HG03469 (cell line): ENCODE results near the gene VSTM4.

ENCODE experiments used
- ATAC-seq: cut with Tn5 transposase; IDR thresholded peaks from one replicate; pipeline ENCODE4 v1.9.1; 2021; ENCODE audit warnings: mild to moderate bottlenecking, moderate library complexity, moderate number of reproducible peaks; ENCODE audit not compliant: unreplicated experiment

VSTM4 gene

DNA sequence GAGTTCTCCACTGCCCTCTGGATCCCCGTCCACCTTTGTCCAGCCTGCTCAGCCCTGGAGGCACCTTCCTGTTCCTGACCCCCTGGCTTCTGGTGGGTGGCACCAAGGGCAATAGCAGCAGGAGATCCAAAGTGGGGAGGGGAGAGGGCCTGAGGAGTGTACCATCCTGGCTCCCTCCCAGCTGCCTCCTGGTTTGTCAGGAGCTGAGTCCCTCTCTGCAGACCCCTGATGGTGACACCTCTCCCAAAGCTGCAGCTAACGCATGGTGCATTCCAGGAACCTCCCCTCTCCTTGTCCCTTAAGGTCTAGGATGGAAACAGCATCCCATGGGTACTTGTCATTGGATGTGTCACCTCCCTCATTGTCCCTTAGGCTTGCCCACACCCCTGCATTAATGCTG is 39.6 kb downstream of the VSTM4 start:
- no peak for ATAC-seq

DNA sequence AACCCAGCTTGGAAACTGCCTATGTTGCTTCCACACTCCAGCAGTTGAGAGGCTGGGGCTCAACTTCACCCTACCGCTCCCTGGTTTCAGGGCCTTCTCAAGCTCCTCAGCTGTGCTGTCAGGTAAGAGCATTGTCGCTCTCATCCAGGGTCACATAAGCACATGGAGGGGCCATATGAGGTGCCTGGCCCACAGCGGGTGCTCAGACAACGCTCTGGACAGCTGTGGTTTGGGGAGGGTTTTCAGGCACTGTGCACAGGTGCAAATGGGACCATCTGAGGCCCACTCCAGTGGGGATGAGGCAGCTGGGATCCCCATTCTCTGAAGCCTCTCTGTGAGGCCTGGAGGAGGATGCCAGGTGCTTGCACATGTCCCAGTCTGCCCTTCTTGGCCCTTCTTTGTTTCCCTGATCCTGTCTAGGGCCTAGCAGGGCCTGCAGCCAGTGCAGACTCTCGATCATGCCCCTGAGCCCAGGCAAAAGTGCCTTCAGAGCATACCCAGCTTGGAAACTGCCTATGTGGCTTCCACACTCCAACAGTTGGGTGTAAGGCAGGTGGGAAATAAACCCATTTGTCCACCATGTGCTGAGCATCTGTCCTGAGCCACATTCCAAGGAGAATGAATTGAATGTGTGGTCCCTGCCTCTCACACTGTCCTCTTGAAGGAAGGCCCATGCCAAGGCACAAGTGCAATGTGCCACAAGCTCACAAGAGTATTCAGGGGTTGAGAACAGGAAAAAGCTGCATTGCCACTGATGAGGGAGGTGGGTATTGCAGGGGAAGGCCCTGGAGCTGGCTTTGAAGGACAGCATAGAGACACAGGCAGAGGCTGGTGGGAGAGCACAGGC is 40.3 kb downstream of the VSTM4 start:
- no peak for ATAC-seq

- no peak for ATAC-seq
Measured at GRCh38 chr10:49072166-49072885, 43.0 kb downstream of the VSTM4 start.

DNA sequence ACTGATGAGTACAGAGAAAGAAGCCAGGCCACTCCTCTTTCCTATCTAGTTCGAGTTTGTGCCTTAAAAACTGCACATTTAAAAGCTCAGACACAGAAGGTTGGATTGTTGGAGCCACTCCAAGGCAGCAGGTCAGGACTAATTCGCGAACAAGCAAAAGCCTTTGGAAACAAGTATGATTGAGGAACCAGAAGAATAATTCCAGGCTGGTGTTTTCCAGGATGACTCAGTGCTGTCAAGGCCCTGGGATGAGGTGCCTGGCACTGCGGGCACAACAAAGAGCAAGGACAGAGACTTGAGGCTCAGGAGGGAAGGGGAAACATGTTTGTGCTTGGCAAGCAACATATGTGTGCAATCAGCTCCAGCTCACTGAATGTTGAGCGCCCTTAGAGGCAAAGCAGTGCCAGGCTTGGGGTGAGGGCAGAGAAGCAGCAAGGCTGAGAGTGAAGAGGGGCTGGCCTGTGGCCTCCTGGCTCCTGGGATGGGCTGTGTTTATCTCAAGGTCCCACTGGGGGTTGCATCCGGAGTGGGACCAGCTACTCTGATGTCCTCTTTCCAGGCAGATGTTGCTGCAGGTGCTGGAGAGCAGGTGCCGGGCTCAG is 44.1 kb downstream of the VSTM4 start:
- ATAC-seq, result no peak

GRCh38 chr10:49070701-49071100 is 44.6 kb downstream of the VSTM4 start:
- ATAC-seq, result no peak

GRCh38 chr10:49068672-49069217 is 46.6 kb downstream of the VSTM4 start:
- no peak for ATAC-seq

- no peak for ATAC-seq
Measured at GRCh38 chr10:49068209-49068608, 47.1 kb downstream of the VSTM4 start.

DNA sequence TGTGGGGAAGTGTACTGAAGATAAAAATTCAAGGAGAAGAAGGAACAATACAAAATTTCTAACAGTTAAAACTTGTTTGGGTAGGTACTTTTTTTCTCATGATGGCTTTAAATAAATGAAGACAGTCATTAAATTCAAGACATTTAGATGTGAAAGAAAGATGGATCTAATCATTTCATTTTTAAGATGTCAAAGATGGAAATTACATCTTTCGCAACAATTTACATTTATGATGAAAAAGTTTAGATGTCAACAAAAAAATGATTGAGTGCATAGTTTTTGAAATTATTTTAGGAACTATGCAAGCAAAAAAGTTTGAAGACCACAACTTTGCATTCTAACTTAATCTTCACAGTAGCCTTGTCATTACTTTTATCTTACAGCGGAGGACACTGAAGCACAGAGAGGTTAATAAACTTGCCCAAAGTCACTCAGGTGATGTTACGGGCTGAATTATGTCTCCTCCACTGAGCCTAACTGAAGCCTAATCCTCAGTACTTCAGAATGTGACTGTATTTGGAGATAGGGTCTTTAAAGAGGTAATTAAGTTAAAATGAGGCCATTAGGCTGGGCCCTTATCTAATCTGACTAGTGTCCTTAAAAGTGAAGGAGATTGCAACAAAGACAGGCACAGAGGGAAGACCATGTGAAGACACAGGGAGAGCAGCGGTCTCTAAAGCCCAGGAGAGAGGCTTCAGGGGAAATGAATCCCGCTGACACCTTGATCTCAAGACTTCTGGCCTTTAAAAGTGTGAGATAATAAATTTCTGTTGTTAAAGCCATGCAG is 48.2 kb downstream of the VSTM4 start:
- no peak for ATAC-seq

DNA sequence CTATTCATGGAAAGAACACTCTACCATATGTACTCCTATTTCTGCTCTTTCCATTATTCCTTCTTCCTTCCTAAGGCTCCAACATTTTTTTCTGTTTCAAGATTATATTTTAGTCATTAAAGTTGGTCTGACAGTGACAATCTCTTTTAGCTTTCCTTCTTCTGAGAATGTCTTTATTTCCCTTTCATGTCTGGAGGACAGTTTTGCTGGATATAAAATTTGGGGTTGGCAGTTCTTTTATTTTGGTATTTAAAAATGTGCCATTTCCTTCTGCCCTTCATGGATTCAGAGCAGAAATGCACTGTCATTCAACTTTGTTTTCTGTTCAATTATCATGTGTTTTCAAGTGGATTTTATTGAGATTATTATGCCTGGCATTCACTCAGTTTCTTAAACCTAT is 53.1 kb downstream of the VSTM4 start:
- no peak for ATAC-seq

DNA sequence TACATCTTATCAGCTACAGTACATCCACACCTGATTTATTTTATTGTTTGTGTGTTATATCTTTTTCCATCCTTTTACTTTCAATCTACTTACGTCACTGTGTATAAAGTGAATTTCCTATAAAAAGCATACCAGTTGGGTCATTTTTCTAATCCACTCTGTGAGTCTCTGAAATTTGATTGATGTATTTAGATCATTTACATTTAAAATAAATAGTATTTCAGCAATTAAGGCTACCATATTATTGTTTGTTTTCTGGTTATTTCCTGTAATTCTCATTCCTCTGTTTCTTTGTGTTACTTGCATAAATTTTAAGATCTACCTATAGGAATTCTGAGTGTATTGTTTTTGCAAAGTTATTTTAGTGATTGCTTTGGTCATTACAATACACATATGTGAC is 53.7 kb downstream of the VSTM4 start:
- no peak for ATAC-seq

GRCh38 chr10:49058463-49059255 is 56.7 kb downstream of the VSTM4 start:
- ATAC-seq, result no peak

- no peak for ATAC-seq
Measured at GRCh38 chr10:49057231-49057880, 58.0 kb downstream of the VSTM4 start.

DNA sequence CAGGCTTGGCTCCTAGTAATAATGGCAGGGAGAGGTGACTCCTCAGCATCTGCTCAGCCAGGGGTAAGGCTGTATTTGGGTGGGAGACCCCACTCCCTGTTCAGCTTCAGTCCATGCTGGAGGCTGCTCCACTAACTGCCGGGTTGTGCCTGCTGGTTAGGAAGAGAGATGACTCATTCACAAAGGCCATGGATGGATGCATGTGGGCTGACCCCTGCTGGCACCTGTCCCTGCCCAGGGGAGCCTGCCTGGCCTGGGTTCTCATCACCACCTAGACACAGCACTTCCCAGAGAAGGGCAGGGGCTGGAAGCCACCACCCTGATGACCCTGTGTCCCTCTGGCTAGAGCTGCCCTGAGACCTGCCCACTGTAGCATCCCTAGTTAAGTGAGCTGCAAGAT is 59.0 kb downstream of the VSTM4 start:
- no peak for ATAC-seq

DNA sequence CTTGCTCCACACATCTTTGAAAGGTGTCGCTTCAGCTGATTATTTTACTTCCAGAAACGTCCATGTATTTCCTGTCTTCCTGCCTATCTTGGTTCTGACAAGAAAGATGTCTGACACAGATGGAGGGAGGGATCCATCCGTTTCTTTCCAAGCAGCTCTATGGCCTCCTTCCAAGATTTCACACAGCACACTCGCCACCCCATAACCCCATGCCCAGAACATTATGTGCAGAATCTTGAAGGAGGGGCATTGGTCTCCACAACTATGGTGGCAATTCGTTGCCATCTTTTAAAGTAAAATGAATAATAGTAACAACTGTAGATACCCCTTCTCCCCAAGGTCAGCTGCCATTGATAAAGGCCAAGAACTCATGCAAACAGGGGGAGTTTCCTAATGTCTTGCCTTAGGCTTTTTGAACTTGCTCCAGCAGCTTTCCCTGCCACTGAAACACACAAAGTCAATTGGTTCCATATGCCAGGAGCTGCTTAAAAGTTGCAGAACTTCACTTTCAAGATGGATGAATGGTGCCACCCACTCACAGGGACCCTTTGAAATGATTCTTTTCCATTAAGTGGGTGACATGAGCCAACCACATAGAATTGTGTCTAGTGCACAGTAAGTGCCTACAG is 60.0 kb downstream of the VSTM4 start:
- ATAC-seq, result no peak

DNA sequence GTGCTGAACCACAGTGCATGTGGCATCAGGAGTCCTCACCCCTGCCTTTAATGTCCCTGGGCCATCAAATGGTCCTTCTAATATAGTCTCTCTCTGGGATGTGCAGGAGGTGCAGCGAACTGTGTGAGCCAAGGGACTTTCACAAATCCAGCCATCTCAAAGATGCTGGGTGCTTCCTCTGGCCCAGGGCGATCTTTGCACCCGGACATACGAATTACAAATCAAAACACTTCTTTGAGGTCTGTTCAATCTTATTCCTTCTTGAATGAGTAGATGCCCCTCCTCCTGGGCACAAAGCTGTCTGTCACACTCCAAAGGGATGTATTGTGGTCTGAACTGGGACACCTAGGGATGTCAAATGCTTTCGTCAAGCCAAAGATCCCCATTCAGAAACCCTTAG is 60.6 kb downstream of the VSTM4 start:
- no peak for ATAC-seq

DNA sequence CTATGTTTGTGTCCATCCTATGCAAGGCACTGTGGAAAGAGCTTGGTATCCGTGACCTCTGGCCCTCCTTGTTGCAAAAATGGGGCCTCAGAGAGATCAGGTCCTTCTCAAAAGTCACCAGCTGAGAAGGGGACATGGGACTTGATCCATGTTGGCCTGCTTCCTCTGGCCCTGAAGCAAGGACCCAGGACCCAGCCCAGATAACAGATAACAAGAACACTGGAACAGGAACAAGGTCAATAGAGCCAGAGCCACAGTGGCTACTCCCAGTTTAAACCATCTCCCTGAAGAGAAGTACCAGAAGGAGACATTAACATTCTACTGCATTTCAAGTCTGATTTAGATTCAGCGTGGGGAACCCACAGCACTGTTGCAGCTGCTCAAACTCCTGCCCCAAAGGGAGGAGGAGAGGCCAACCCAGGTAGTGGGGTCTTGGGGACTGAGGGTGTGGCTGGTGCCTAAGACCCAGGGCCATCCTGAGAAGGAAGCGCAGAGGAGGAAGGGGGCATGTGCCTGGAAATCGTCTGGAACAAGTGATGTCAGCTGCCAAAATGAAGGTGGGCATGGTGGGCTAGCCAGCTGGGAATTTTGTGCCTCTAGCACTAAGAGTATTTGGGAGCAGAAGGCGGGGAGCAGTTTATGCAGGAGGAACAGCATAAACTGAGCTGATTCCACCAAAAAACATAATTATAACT is 61.2 kb downstream of the VSTM4 start:
- ATAC-seq, result no peak

DNA sequence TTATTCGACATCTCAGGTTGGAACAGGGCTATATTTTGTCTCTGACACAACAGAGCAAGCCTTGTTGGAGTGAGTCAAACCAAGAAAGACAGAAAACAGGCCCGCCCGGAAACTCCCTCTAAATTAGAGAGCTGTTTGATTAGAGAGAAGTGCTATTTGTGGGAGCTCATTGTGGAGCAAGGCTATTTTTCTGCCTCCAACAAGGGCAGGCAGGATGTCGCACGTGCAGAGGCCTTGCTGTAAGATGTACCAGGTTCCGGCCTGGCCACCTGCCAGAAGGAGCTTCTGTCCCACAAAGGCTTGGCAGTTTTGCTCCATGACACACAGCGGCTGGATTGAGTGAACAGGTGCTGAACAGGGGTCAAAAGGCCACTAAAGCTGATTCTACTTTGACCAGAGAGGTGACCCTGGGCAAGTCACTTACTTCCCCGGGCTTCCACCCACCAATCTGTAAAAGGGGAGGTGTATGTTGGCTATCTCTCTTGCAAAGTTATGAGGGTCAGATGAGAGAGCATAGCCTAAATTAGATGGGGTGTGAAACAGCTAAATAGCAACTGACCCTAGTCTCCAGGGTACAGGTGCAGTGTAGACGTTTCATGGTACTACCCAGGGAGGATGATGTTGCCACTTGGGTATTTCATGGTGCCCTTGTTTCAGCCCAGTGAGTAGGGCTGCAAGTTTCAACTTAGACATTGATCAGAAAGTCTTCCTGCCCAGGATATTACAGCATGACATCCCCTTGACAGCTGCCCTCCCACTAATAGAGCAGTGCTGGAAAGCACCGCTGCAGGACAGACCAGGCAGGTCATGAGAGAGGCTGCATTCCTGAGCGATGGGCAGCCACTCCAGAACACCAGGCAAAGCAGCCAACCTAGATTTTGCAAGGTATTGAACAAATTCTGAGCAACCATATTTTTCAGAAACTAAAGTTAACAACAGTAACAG is 62.0 kb downstream of the VSTM4 start:
- peak; percentile 50 for ATAC-seq
